T-helper 22 cell (primary cell): ENCODE measurements around the gene DNAH8.

Experiments
- DNase-seq: peaks from one replicate; pipeline ENCODE4 v3.0.0-alpha.2; 2020; ENCODE audit warnings: low read depth

DNAH8 gene

GRCh38 chr6:38974389-38975151 lies 259.5 kb downstream of the DNAH8 start:
- DNase-seq, result no peak

- DNase-seq, result no peak
Measured at GRCh38 chr6:38975621-38976049, 260.5 kb downstream of the DNAH8 start.

GRCh38 chr6:38976051-38976450 lies 260.9 kb downstream of the DNAH8 start:
- DNase-seq, result no peak

GRCh38 chr6:38976801-38977500 lies 261.8 kb downstream of the DNAH8 start:
- DNase-seq, result no peak

GRCh38 chr6:38978139-38978704 lies 263.1 kb downstream of the DNAH8 start:
- no peak for DNase-seq

- no peak for DNase-seq
Measured at GRCh38 chr6:38982470-38982869, 267.4 kb downstream of the DNAH8 start.

- DNase-seq, result no peak
Measured at GRCh38 chr6:38984723-38985122, 269.6 kb downstream of the DNAH8 start.

GRCh38 chr6:38985839-38986238 lies 270.7 kb downstream of the DNAH8 start:
- no peak for DNase-seq

- DNase-seq, result no peak
Measured at GRCh38 chr6:38987503-38987902, 272.4 kb downstream of the DNAH8 start.

GRCh38 chr6:38988736-38989449 lies 273.8 kb downstream of the DNAH8 start:
- no peak for DNase-seq

- DNase-seq, result no peak
Measured at GRCh38 chr6:38990475-38990874, 275.4 kb downstream of the DNAH8 start.

GRCh38 chr6:38996676-38997075 lies 281.6 kb downstream of the DNAH8 start:
- no peak for DNase-seq

- no peak for DNase-seq
Measured at GRCh38 chr6:38997128-38997761, 282.1 kb downstream of the DNAH8 start.

- no peak for DNase-seq
Measured at GRCh38 chr6:39003072-39003471, 288.0 kb downstream of the DNAH8 start.

- no peak for DNase-seq
Measured at GRCh38 chr6:39003492-39003891, 288.4 kb downstream of the DNAH8 start.

GRCh38 chr6:39004801-39005200 lies 289.7 kb downstream of the DNAH8 start:
- DNase-seq, result no peak

GRCh38 chr6:39005774-39006173 lies 290.7 kb downstream of the DNAH8 start:
- DNase-seq, result no peak

GRCh38 chr6:39007575-39007974 lies 292.5 kb downstream of the DNAH8 start:
- no peak for DNase-seq

GRCh38 chr6:39008737-39009136 lies 293.6 kb downstream of the DNAH8 start:
- DNase-seq, result no peak

GRCh38 chr6:39009476-39009875 lies 294.4 kb downstream of the DNAH8 start:
- no peak for DNase-seq

- no peak for DNase-seq
Measured at GRCh38 chr6:39016839-39017546, 301.9 kb downstream of the DNAH8 start.

- DNase-seq, result no peak
Measured at GRCh38 chr6:39017547-39017880, 302.4 kb downstream of the DNAH8 start.
